Measurements from ENCODE around the gene EPGN. TPM values are rescaled to one million over a fixed set of nuclear protein-coding genes. Genes with fewer than 3 reads are reported as not detected.

EPGN gene
- total RNA-seq, 1 donor from 2014 or later = 0.63 TPM

DNA sequence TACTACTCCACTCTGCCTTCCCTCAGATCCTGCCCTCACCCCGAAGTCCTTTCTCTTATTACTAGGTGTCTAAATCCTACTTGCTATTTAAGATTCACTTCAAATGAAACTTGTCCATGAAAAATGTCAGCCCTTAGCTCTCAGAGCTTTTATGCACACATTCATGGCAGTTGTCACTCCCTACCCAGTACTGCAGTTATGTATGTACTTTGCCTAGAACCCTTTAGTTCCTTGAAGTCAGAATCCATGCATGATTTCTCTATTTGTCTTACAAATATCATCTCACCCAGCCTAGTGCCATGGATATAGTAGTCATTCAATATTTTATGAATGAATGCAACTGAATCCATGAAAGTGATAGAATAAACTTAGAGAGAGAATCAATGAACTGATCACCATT is 3.3 kb upstream of the EPGN start:
- Mint-ChIP-seq H3K4me3 (no peak overlapping the region), H3K27ac (ENCODE audit: unreplicated experiment) (no peak overlapping the region), H3K27me3 (ENCODE audit: low read depth) (no peaks in the 10 kb centered on the region), H3K36me3 (ENCODE audit: low read depth) (no peaks in the 10 kb centered on the region), H3K4me1 (no peaks in the 10 kb centered on the region), H3K9me3 (no peaks in the 10 kb centered on the region)
- TF ChIP-seq CTCF (conservative IDR thresholded peaks at IDR 0.05) = no peak
- no peak for DNase-seq (ENCODE audit: low read depth, low spot score)

GRCh38 chr4:74307170-74307569 is 1.1 kb upstream of the EPGN start:
- no peak for DNase-seq (ENCODE audit: low read depth, low spot score)
- no peak for TF ChIP-seq CTCF (conservative IDR thresholded peaks at IDR 0.05)
- Mint-ChIP-seq H3K27me3 (ENCODE audit: low read depth) (no peaks in the 10 kb centered on the region), H3K36me3 (ENCODE audit: low read depth) (no peaks in the 10 kb centered on the region), H3K9me3 (no peaks in the 10 kb centered on the region), H3K27ac (ENCODE audit: unreplicated experiment) (no peak overlapping the region), H3K4me3 (no peak overlapping the region), H3K4me1 (peaks cover 3% of the 10 kb centered on the region)

GRCh38 chr4:74309223-74309622 is 953 bp downstream of the EPGN start:
- Mint-ChIP-seq H3K4me3 (no peak overlapping the region), H3K9me3 (no peaks in the 10 kb centered on the region), H3K27ac (ENCODE audit: unreplicated experiment) (no peak overlapping the region), H3K36me3 (ENCODE audit: low read depth) (no peaks in the 10 kb centered on the region), H3K4me1 (peaks cover 3% of the 10 kb centered on the region), H3K27me3 (ENCODE audit: low read depth) (no peaks in the 10 kb centered on the region)
- no peak for DNase-seq (ENCODE audit: low read depth, low spot score)
- no peak for TF ChIP-seq CTCF (conservative IDR thresholded peaks at IDR 0.05)

DNA sequence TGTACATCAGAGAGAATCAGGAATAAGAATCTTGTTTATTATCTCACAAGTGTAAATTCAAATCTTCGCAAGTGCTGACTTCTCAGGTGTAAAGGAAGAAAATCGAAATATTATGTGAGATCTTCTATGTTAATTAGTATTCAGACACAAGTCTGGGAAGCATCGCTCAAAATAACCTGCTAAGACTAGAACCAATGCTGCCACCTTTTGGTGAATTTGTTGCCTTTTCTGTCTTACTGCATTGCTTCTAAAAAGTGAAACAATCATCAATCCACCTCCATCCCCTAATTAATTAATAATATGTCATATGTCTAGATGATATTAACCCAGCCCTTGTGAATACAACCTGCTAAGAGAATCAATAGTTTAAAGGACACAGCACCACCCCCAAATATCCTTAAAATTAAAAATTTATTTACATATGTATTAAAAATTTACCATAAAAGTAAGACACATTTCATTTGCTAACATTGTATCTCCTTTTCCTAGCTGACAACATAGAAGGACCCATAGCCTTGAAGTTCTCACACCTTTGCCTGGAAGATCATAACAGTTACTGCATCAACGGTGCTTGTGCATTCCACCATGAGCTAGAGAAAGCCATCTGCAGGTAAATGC is 3.5 kb downstream of the EPGN start:
- no peaks in the 10 kb centered on the region for H3K9me3 Mint-ChIP-seq
- H3K36me3 Mint-ChIP-seq (ENCODE audit: low read depth) = no peaks in the 10 kb centered on the region
- no peaks in the 10 kb centered on the region for H3K27me3 Mint-ChIP-seq (ENCODE audit: low read depth)
- H3K4me1 Mint-ChIP-seq = peaks cover 3% of the 10 kb centered on the region
- H3K27ac Mint-ChIP-seq (ENCODE audit: unreplicated experiment) = no peak overlapping the region
- DNase-seq (ENCODE audit: low read depth, low spot score) = peak; percentile 19
- no peak overlapping the region for H3K4me3 Mint-ChIP-seq
- TF ChIP-seq CTCF (conservative IDR thresholded peaks at IDR 0.05) = peak; percentile 77

- no peaks in the 10 kb centered on the region for H3K27me3 Mint-ChIP-seq (ENCODE audit: low read depth)
- peaks cover 3% of the 10 kb centered on the region for H3K4me1 Mint-ChIP-seq
- H3K4me3 Mint-ChIP-seq = no peak overlapping the region
- no peaks in the 10 kb centered on the region for H3K9me3 Mint-ChIP-seq
- TF ChIP-seq CTCF (conservative IDR thresholded peaks at IDR 0.05) = no peak
- no peaks in the 10 kb centered on the region for H3K36me3 Mint-ChIP-seq (ENCODE audit: low read depth)
- H3K27ac Mint-ChIP-seq (ENCODE audit: unreplicated experiment) = no peak overlapping the region
- no peak for DNase-seq (ENCODE audit: low read depth, low spot score)
These were observed 6.1 kb downstream of the EPGN start for GRCh38 chr4:74314329-74314728.

All from neural crest cell (in vitro differentiated cells).